ENCODE results near the gene ASPDH.

- no peak for TF ChIP-seq CTCF (IDR thresholded peaks at IDR 0.05; ENCODE audit: extremely low read depth in 1 of 2, insufficient read depth in 1 of 2, low read depth in 1 of 2, low read length in 2 of 2)
- TF ChIP-seq MAX (IDR thresholded peaks at IDR 0.05; ENCODE audit: insufficient read depth, insufficient read length) = no peak
- TF ChIP-seq POLR2A (IDR thresholded peaks at IDR 0.05; ENCODE audit: low read depth, low read length) = no peak
These were observed 23.3 kb downstream of the ASPDH start for GRCh38 chr19:50490411-50490811.

Data from endothelial cell of umbilical vein (primary cell).